Transverse colon (tissue), 4 donors: ENCODE measurements around the gene CADM4.

Experiments used
- POLR2AphosphoS5 ChIP-seq, 3 donors: sonication (generic); formaldehyde crosslinking; IDR thresholded peaks; one replicate each; pipeline ENCODE4 v1.6.1; 2016; ENCODE audit warnings: antibody characterized with exemption in 3 of 3
- TF ChIP-seq, protein P1 (sequence below), 5 experiments: fragments of 200-600 bp in 3 of 5; fragments of 450-650 bp in 2 of 5; sonication (generic) in 3 of 5; IDR thresholded peaks; 1 replicate in 2 of 5; 2 replicates in 3 of 5; pipeline ENCODE4 v1.5.1; 2016 to 2017; ENCODE audit warnings: antibody characterized with exemption in 5 of 5, inconsistent platforms in 3 of 5, mild to moderate bottlenecking in 2 of 5, moderate library complexity in 1 of 5

GRCh38 chr19:43660971-43661360 lies 21.3 kb upstream of the CADM4 start:
- no peak for TF ChIP-seq POLR2AphosphoS5 (IDR thresholded peaks at IDR 0.05)
- TF ChIP-seq, protein P1, sequence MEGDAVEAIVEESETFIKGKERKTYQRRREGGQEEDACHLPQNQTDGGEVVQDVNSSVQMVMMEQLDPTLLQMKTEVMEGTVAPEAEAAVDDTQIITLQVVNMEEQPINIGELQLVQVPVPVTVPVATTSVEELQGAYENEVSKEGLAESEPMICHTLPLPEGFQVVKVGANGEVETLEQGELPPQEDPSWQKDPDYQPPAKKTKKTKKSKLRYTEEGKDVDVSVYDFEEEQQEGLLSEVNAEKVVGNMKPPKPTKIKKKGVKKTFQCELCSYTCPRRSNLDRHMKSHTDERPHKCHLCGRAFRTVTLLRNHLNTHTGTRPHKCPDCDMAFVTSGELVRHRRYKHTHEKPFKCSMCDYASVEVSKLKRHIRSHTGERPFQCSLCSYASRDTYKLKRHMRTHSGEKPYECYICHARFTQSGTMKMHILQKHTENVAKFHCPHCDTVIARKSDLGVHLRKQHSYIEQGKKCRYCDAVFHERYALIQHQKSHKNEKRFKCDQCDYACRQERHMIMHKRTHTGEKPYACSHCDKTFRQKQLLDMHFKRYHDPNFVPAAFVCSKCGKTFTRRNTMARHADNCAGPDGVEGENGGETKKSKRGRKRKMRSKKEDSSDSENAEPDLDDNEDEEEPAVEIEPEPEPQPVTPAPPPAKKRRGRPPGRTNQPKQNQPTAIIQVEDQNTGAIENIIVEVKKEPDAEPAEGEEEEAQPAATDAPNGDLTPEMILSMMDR (IDR thresholded peaks at IDR 0.05) = no peak
